Dedifferentiated amniotic fluid mesenchymal stem cell (primary cell): Measurements from ENCODE around the gene SERPINA4.

Source experiments
- DNase-seq: peaks from one replicate; pipeline ENCODE4 v3.0.0-alpha.2; 2016; ENCODE audit errors: extremely low spot score

Gene SERPINA4

DNA sequence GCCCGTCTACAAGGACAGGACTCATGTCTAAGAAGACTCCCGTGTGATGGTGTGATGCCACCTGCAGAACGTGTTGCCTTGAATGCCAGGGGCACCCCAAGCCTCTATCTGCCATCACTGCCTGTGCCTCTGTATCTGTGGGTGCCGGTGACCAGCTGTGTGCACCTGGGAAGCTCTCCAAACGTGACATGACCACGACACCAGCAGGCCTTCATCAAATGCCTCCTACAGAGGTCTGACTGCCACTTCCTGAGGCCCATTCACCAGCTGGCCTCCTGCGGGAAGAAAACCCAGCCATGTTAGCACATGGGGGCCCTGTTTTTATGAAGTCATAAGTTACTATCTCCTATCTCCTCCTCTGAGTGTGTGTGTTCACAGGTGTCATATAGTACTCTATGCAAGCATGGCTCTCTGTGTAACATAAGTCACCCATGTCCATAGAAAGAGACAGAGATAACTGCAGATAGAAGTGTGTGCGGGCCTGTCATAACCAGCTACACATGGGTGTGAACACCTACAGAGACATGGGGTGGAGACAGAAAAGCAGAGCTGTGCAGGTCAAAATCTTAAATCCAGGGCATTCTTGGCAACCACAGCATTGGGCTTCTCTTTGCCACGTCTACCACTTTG lies 18.3 kb upstream of the SERPINA4 start:
- DNase-seq: no peak

DNA sequence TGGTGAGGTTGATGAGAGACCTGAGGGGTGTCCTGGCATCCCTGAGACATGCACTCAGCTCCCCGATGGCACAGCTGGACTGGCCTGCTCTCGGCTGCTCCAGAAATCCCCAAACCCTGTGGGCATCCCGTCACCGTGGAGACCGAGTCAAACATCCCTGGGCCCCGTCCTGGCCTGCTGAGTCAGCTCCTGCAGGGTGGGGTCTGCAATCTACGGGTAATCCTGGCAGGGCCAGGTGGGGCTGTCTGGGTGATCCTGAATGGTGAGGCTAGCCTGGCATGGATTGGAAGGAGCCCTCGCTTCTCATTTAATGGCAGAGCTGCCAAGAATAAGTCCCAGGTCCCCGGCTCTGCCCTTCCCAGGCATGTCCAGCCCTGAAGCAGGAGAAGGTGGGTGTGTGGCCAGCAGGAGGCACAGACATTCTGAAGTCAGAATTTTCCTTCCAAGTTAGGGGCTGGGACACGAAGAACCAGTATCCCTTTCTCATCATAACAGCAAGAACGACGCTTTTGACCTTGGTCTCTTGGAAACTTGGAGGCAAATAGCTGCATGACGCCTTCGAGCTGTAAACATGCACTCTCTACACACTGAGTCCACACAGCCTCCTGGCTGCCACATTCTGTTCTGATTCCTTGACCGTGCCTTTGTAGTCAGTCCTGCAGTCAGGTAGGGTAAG lies 17.7 kb upstream of the SERPINA4 start:
- no peak for DNase-seq

DNA sequence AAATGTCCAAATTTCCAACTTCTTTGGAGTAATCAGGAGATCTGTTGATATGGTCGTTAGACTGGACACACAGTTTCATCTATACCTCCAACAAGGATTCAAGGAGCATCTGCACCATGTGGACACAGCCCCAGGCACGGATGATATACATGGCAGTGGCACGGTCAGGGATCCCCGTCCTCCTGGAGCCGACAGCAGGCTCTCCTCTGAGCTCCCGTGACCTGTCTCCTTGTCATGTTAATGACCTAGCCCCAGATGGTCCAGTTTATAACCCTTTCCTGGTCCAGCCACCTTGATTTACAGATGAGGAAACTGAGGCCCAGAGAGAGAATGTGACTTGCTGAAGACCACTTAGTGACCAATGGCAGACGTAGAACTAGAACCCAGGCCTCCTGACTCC lies 16.5 kb upstream of the SERPINA4 start:
- DNase-seq: no peak

DNA sequence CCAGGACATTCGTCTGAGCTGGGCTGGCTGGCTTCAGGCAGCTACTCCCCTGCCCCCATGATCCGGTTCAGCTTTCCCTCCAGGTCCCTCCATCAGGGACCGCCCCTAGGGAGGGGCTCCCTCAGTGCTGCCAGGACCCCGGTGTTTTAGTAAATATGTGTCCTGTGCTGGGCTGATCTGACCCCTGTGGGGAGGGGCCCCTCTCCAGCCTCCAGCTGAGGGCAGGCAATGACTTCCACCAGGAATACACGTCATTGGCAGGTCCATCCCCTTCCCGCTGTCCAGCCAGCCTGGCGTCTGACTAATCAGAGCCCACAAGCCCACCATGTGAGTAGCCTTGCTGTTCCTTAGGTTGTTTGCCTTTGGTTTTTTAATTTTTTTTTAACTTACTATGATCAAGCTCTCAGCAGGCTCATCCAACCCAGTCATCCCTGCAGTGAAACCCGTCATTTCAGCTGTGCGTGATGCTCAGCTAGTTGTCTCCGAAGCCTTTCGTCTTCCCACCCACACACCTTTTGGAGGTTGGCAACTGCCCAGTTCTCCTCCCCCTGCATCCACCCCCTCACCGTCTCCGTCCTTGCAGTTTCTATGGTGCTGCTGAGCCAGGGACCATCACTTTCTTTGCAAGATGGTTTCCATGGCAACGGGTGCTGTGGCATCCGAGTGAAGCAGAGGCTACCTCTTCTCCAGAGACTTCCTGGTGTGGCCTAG lies 16.0 kb upstream of the SERPINA4 start:
- DNase-seq: no peak

DNA sequence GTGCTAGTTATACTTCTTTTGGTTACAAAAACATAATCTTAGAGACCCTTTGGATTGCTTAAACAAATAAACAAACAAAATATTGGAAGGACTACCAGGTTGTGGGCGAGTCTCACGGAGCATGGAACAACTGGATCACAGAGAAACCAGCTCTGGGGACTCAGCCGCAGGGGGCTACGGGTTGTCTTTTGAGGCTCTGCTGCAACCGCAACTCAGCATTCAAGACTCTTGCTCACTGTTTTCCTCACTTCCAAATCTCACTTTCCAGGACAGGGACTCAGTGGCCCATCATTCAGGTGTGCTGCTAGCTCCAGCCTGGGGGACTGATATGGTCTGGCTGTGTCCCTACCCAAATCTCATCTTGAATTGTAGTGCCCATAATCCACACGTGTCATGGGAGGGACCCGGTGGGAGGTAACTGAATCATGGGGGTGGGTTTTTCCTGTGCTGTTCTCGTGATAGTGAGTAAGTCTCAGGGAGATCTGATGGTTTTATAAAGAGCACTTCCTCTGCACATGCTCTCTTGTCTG lies 14.0 kb upstream of the SERPINA4 start:
- no peak for DNase-seq

DNA sequence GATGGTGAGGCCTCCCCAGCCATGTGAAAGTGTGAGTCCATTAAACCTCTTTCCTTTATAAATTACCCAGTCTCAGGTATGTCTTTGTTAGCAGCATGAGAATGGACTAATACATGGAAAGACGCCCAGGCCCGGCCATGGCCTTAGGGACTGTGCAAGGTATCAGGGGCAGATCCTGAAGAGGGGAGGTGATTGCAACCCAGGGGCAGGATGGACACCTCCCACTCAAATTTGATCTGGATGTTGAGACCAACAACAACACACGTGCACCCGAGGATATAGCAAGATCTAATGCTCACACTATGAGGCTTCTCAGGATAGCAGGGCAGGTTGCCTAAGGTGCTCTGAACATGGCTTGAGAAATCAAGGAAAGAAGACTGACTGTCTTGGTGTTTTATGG lies 13.5 kb upstream of the SERPINA4 start:
- no peak for DNase-seq

DNA sequence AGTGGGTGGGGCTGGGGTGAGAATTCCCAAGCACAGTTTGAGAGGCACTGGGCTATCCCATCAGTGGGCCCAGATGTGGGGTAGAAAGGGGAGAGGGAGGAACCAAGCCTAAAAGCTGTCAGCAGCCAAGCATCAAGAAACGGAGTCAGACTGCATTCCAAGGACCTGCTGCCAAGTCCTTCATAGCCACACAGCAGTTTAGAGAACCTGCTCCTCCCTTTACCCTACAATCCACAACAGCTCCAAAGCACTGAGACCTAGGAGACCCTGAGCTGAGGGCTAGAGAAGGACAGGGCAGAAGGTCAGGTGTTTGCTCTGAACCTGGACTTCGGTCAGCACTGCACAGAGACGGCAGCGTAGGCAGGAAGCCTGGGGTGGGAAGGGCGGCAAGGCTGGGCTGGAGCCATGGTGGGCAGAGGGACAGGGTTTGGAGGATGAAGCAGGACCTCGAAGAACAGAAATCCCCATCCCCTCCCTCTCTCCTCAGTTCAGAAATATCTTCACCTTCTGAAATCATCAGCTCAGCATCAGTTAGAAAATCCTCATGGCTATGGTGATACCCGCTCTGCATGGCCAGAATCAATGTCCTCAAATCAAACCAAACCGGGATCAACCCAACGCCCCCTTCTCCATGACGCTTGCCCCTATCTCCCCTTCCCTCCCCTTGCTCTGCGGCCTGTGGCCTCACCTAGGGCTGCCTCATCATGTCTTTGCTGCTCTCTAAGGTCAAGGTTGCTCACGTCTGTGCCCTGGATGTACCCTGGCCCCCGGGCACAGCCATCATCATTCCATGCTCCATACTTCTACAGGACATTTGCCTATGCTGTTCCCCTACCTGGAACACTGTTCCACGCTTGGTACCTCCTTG lies 12.9 kb upstream of the SERPINA4 start:
- DNase-seq: no peak

DNA sequence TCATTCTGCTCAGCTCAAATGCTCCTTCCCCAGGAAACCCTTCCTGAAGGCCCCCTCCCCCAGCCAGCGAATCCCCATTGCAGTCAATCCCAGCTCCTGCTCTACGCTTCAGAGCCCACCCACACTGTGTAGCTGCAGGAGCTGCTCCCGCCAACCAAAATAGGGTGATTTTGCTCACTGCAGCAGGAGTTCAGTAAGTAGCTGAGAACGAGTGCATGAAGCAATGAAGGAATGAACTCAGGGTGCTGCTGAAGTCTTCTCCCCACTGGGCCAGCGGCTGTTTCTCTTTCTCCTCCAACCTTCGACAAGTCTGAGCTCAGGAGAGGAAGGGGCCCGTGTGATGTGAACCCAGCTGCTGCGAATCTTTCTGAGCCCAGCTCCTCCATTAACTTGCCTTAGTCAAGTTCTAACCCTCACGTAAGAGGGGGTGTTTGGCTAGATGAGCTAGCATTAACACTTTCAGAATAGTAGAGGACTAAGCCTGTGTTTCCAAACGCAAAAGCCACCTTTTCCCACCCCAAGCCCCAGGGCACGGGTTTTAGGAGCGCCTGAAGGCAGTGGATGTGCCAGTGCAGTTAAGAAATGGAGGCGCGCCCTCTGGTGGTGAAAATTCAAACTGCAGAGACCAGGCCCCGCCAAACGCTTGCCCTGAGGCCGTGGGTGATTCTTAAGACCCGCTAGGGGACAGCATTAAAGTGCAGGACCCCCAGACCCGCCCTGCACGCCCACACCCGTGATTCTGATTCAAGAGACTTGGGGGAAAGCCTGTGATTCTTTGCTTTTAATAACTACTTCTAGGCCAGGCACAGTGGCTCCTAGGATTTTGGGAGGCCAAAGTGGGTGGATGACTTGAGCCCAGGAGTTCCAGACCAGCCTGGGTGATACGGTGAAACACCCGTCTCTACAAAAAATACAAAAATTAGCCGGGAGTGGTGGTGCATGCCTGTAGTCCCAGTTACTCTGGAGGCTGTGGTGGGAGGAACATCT lies 11.9 kb upstream of the SERPINA4 start:
- peak; percentile 55 for DNase-seq

DNA sequence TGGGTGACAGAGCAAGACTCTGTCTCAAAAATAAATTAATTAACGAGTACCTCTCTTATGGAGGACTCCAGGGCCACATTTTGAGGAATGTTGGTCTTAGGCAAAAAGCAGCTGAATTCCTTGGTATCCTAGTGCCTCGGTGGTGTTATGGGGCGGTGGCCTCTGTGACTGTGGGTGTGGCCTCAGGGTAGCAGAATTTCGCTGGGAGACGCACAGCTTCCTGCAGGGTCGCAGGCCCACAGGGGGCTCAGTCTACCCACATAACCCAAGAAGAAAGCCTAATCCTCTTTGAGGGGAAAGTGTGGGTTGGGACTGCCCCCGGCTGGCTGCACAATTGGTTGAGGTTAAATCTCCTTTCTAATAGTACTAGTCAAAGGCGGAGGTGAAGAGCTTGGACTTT lies 11.2 kb upstream of the SERPINA4 start:
- no peak for DNase-seq

DNA sequence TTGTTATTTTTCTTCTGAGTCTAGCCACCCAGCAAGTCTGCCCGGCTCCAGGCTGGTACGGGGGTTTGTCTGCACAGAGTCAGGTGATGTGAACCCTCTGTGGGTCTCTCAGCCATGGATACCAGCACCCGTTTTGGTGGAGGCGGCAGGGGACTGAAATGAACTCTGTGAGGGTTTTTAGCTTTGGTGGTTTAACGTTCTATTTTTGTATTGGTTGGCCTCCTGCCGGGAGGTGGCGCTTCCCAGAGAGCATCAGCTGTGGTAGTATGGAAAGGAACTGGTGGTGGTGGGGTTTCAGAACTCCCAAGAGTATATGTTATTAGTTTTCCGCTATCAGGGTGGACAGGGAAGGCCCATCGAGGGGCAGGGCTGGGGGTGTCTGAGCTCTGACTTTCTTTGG lies 5.3 kb upstream of the SERPINA4 start:
- DNase-seq: no peak

DNA sequence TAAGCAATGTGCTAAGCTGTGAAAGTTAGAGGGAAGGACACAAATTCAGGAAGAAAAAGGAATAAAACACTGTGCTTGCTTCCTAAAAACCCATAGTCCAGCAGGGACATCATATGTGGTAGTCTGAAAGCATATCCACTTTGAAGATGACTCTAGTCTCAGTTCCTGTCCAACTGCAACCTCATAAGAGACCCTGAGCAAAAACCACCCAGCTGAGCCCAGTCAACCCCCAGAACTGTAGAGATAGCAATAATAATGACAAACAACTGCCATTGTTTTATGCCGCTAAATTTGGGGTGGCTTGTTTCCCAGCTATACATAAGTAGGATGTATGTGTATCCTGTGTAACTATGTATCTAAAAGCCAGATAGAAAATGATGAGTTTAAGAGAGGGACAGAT lies 3.9 kb upstream of the SERPINA4 start:
- no peak for DNase-seq

DNA sequence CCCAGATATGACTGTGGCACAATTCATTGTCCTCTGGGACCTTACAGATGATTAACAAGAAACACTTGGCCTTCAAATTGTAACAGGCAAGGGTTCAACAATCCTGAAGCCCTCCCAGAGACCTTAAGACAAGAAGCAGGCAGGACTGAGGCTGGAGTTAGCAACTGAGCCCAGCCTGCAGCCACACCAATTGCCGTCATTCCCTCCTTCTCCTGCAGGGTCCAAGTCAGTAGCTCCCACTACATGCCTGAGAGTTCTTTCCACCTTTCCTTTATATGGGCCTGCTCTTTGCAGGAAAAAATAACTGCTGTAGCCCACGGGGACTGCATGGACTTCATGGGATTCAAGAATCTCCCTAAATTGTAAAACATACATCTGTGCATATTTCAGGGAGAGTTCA lies 2.4 kb upstream of the SERPINA4 start:
- no peak for DNase-seq

DNA sequence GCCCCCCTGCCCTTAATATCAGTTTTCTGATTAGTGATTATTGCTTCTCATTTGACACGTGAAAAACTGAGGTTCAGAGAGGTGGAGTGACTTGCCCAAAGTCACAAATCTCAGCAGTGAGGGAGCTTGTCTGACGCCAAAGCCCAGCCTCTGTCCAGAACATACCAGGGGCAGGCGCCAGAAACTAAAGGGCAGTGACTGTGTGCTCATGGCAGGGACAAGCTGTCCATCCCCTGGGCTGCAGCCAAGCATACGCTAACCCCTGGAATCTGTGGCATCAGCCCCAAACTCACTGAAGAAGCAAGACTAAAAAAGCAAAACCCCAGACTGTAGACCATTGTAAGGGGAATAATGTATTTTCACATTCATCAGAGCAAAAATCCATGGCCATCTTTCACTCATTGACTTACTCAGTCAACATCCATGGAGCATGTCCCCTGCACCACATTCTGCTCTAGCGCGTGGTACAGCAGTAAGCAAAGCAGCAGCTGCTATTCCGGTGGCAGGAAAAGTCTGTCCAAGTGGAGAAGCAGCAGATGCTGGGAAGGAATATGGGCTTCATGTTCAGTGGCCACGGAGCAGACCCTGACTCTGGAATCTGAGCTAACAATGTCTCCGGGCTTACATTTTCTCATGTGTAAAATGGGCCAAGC lies 1.5 kb upstream of the SERPINA4 start:
- no peak for DNase-seq

DNA sequence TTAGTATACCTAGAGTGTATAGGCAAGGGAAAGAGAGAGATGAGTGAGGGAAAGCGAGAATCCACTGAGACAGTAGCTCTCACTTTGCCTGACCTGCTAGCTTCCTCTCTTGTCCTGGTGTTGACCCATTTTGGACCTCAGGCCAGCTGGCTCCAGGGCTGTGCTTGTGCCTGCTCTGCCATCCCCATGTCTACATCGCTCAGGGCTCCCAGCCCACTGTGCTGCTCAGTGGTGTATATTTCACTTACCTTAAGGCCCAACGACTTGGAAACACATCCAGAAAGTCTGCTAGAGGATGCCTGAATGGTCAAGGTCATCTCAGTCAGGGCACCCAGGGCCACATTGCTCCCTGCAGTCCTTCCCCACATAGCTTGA lies 964 bp upstream of the SERPINA4 start:
- DNase-seq: no peak

DNA sequence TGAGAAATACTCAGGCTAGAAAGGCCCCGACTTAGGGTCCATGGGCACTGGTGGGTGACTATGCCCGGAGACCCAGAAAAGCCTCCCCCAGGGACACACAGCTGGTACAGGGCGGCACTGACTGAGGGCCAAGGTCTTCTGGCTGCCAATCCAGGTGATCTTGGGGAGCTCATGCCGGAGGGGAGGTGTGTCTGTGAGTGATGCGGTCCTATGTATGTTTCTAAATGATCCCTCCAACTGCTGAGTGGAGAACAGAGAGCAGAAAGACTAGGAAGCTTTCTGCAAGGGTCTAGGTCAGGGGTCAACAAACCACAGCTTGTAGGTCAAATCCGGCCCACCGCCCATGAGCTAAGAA lies 391 bp downstream of the SERPINA4 start:
- no peak for DNase-seq

DNA sequence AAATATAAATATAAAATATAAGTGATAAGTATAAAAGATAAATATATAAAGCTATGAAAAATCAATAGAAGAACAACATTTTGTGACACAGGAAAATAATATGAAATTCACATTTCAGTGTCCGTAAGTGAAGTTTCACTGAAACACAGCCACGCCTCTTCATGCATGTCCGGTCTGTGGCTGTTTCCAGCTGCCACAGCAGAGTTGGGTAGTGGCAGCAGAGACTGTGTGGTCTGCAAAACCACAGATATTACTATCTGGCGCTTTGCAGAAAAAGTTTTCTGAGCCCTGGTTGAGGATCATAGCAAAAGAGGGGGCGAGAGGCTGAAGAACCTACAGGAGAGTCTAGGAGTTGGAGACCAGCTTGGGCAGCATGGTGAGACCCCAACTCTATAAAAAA lies 780 bp downstream of the SERPINA4 start:
- no peak for DNase-seq

DNA sequence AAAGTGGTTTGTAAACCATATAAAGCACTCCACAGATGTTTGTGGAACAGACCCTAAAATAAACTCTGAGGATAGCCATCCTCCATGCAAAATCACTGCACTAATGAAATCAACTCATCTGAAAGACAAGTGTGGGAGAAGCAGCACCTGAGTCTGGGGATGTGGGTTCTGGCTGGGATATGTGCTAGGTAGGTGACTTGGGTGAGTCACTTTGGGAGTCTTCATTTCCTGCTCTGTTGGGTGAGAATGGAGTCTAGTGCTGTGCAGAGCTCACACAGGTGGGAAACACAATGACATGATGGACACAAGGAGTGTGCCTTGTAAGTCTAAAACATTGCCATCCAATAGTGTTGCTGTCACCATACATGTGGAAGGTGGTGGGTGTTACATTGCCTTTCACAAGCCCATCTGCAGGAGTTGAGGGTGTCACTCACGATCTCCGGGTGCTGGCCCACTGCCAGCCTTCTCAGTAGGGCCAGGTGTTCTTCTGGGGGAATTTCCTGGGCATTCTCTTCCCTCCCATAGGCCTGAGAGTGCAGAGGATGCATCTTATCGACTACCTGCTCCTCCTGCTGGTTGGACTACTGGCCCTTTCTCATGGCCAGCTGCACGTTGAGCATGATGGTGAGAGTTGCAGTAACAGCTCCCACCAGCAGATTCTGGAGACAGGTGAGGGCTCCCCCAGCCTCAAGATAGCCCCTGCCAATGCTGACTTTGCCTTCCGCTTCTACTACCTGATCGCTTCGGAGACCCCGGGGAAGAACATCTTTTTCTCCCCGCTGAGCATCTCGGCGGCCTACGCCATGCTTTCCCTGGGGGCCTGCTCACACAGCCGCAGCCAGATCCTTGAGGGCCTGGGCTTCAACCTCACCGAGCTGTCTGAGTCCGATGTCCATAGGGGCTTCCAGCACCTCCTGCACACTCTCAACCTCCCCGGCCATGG lies 2.0 kb downstream of the SERPINA4 start:
- no peak for DNase-seq

DNA sequence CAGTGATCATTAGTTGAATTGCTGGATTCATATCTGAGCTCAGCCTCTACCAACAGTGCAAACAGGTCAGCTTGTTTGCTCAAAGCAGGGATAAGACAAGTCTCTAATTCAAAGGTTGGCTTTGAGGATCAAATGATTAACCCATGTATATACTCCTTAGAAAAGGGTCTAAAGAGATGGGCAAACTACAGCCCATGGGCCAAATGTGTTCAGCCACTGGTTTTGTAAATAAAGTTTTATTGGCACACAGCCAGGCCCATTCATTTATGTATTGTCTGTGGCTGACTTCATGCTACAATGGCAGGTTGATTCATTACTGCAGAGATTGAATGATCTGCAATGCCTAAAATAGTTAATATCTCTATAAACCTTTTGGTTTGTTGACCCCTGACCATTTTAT lies 3.1 kb downstream of the SERPINA4 start:
- no peak for DNase-seq

DNA sequence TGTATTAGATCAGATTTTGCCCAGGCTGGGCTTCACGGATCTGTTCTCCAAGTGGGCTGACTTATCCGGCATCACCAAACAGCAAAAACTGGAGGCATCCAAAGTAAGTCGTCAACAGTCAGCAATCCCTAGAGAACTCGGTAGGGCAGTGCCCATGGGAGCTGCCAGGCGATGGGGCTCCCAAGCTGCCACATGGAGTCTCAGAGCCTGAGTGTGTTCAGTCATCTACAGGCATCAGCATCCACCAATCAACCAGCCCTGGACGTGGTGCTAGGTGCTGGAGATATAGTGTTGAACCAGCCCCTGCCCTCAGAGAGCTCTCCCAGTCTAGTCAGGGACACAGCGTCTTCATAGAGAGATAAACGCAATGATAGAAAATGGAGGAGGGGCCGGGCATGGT lies 6.9 kb downstream of the SERPINA4 start:
- DNase-seq: no peak
